GM18505 (cell line): ENCODE results near the gene WRAP73.

ENCODE experiments used
- ATAC-seq: cut with Tn5 transposase; IDR thresholded peaks from one replicate; pipeline ENCODE4 v1.9.1; 2021; ENCODE audit not compliant: unreplicated experiment
- POLR2A ChIP-seq: IDR thresholded peaks from 4 replicates; pipeline ENCODE4 v1.6.1; 2011; ENCODE audit warnings: borderline replicate concordance; ENCODE audit not compliant: insufficient read depth, insufficient read length; ENCODE audit errors: extremely low read depth

WRAP73 gene

DNA sequence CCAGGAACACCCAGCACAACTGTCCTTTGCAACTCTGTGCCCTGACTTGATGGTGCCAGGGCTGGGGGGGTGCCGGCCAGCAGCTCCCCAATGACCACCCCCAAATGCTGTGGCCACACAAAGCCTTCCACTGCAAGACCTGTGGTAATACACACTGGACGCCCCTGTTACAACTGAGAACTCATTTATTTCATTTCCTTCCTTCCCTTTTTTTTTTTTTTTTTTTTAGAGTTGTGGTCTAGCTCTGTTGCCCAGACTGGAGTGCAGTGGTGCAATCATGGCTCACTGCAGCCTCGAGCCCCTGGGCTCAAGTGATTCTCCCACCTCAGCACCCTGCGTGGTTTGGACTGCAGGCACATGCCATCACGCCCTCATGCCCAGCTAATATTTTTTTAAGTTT, 27.6 kb upstream of the WRAP73 start:
- ATAC-seq = peak; percentile 1

DNA sequence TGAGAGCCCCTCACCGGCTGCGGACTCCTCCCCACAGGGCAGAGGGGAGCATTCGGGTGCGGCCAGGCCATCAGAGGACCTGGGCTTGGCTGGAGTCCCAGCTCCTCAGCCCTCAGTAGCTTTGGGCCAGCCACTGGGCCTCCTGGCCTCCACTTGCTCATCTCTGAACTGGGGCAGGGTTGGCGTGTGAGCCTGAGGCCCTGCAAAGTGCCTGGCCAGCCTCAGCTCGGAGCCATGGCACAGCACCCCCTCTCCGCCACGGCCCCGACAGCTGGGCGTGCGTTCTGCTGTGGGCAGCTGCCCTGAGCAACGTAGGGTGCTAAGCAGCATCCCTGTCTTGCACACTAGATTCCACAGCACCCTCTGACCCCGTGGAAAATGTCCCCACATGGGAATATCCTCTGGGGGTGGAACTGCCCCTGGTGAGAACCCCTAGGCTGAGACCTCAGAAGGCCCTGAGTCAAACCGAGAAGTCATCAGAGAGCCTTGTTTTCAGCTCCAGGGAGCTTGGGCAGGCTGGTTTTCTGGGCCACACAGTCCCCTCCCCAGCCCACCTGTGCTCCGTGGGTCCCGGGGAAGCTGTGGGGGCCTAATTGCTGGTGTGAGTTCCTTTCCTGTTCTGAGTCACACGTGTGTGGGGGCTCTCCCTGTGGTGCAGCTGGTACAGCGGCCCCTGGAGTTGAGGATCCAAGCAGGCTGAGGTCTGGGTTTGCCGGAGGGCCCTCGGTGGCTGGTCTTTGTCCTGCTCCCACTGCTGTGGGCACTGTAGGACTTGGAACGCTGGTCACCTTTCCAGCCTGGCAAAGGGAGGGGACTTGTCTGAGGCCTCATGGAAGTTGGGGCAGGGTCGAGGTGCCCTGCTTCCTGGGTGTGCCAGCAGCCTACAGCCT, 26.9 kb upstream of the WRAP73 start:
- peak; percentile 32 for TF ChIP-seq POLR2A
- ATAC-seq = peak; percentile 59

More for the DNA sequence above, 27.6 kb upstream of the WRAP73 start:
- TF ChIP-seq POLR2A = no peak

DNA sequence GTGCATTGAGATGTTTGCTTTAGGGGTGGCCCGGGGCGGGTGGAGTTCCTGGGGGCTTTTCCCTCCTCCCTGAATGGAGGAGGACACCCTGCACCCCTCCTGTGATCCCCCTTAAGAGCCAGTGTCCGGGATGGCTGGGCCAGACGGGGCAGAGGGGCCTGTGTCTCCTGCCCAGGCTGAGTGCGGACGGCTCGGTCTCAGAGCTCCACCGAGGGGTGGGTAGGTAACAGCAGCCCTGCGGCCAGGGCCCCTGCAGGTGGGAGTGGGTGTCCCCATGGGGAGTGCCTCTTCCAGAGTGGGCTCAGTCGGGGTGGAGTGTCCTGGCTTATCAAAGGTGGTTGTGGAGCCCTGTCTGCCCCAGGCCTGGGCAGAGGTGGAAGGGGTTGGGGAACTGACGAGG, 25.5 kb upstream of the WRAP73 start:
- TF ChIP-seq POLR2A = no peak
- no peak for ATAC-seq

DNA sequence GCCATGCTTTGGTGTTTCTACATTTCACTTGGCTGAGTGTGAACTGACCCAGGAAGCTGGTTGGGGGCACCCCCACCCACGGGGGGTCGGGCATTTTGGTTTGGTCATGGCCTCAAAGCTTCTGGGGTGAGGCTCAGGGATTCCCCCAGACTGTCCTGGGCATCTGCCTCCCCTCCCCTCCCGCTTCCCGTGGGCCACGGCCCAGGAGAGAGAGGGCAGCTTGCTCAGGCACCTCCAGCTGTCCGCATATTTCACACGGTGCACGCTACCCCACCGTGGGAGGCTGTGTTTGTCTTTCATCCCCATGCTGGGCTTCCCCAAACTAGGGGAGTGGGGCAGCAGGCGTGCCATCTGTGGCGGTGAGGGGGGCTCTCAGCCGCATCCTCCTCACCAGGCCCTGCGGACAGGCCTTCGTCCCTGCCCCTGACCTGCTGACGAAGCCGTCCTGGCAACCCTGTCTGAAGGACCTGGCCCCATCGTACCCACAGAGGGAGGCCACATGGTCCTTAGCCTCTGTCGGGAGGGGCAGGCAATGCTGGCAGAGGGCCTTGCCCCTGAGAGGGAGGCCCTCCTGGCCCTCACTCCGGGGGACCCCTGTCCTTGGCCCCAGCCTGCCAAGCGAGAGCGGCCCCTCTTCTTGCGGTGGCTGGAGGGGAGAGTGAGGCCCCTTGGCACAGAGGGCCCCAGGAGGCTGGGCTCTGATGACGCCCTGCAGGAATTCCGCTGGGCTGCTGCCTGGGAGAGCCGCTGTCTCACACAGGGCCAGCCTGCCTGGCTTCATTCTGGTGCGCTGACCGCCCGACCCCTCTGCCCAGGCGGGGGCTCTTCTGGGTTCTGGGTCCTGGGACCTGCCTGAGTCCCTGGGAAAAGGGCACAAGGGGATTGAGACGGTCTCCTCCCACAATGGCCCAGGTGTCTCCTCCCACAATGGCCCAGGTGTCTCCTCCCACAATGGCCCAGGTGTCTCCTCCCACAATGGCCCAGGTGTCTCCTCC, 24.5 kb upstream of the WRAP73 start:
- TF ChIP-seq POLR2A = no peak
- no peak for ATAC-seq

DNA sequence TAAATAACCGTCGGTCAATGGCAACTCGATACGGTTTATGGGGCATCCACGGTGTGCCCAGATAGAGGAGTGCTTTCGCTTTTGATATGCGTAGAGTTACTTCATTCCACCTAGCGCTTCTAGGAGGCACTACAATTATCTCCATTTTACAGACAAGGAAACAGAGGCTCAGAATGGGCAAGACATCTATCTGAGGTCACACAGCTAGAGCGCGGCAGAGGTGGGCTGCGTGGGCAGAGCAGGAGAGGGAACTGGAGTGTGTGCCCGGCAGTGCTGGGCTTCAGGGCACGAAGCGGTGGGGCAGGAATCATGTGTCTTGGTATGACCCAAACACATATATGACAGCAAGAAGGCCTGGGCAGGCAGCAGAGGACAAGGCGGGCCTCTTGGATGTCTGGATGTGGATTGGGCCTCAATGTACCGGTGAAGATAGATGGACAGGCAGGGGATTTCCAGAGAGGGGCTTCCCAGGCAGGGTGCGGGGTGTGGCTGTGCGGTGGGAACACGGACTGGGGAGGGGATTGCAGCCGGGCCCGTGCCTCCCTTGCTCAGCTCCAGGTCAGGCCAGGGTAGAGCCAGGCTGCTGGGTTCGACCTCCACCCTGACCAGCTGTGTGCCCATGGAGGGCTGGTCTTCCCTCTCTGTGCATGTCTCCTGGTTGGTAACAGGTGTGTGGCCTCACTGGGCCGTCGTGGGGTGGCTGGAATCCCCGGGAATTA, 23.6 kb upstream of the WRAP73 start:
- TF ChIP-seq POLR2A = peak; percentile 36
- no peak for ATAC-seq

DNA sequence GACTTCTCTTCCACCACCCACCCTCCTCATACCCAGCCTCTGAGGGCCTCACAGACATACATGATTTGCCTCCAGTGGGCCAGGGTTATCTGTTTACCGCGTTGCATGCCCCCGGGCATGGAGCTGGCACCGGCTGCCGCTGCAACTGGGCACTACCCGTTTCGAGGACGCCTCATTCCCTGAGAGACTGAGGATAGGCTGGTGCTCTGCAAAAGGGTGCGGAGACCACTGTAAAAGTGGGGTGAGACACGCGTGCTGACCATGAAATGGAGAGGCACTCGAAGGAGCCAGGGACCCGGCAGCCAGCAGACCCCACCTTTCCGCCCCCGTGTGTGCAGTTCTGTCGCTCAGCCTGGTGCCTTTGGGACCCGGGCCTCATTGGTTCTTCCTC, 23.1 kb upstream of the WRAP73 start:
- ATAC-seq = no peak
- no peak for TF ChIP-seq POLR2A

DNA sequence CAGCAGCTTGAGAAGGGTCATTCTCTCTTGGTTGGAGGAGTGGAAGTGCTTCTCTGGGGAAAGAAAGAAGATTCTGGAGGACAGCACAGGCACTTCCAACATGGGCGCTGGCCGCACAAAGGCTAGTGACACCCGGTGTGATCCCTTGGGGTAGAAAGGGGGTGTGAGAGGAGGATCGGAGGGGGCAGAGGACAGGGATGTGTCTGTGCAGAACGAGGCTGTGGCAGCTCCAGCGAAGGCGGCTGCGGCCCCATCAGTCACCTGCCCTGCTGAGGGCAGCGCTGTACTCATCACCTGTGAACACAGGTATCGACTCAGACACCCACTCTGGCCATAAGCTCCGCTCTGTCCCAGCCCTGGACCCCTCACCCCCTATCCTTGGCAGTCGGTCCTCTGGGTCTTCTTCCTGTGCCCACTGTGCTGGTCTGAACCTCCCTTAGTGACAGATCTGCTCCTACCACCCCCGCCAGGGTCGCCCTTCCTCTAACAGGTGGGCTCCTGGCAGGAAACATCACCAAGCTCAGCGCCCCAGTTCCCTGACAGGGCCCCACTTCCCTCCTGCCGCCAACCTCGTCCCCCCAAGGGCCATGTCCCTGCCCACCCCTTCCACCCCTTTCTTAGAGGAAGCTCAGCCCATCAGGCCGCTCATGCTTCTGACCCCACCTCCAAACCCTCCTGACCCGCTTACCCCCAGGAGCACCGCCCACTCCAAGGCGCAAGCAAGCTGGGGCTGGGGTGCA, 22.5 kb upstream of the WRAP73 start:
- no peak for TF ChIP-seq POLR2A
- no peak for ATAC-seq

DNA sequence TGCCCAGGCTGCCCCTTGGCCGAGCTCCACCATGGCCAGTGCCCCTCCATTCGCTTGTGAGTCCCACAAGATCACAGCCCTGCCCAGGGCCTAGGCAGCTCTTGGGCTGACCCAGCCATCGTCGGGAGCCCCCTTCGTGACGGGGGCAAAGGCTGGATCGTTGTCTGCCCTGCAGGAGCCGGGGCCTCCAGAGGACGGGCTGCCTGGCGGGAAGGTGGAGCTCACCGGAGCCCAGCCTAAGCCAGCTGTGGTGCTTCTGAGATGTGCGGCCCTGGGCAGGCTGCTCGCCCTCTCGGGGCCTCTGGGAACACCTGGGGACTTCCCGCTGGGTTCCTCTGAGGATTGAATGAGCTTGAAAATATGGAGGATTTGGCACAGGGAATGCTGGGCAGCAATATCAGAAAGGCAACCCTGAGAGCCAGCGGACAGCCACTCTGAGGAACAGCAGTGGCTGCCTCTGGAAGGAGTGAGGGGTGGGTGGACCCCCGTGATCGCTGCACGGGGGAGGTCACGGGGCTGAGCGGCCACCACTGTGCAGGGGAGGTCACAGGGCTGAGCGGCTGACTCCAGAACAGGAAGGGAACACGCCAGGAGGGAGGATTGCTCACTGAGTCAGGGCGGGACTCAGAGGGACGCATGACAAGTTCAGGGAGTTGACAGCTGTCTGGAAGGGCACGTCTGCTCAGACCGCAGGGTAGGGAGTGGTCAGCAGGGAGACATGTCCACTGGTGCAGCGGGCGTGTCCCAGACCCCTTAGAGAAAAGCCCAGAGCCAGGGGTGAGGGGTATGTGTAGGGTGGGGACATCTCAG, 21.7 kb upstream of the WRAP73 start:
- no peak for ATAC-seq
- TF ChIP-seq POLR2A = no peak

DNA sequence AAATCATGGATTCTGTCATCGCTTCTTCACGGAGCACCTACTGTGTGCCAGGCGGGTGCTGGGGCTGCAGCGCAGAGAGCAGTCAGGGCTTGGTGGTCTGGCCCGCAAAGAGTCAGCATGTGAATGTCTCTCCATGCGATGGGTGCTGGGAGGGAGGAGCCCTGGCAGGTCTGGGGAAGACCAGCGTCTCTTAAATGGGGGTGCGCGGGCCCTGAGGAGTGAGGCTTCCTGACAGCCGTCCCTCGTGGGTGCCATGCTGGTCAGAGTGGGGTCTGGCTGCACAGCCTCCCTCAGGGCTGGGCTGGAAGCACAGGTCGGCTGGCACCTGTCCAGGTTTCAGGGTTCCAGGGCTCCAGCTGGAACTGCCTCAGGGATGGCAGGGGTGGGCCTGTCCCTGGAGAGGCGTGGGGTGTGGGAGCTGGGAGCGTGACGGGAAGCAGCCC, 20.9 kb upstream of the WRAP73 start:
- TF ChIP-seq POLR2A = no peak
- no peak for ATAC-seq

DNA sequence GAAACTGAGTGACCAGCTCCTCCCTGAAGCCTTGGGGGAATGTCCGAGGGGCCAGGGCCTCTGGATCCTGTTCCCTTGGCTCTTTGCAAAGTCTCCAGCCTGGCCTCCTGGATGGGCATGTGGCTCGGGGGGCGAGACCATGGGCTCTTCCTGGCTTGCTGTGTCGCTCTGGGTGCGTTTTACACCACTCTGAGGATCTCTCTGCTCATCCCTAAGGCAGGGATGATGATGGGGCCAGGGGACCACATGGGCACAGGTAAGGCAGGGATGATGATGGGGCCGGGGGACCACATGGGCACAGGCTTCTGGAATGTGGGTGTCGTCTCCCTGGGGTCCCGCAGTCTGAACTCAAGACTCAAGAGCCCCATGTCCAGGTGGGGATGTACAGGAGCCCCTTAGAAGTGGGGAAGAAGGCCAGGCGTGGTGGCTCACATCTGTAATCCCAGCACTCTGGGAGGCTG, 20.1 kb upstream of the WRAP73 start:
- ATAC-seq = no peak
- TF ChIP-seq POLR2A = no peak

DNA sequence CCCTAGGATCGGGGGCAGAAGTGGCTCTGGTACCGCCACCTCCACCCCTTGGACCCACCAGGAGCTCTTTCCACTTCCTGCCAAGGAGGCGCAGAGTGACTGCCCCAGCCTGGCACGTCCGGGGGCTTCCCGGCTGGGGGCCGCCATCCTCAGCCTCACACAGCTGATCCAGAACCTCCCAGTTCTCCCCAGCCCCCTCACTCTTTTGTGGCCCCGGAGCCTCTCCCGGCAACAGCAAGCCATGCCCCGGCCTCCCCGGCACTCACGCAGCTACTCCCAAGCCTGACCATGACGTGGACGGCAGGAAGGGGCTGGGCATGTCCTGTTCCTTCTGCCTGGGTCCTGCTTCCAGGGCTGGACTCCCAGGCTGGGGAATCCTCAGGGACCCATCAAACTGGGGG, 19.5 kb upstream of the WRAP73 start:
- no peak for ATAC-seq
- no peak for TF ChIP-seq POLR2A
